ENCODE data around the gene SEMA4F.

Gene SEMA4F

GRCh38 chr2:74706741-74707140 is 52.7 kb downstream of the SEMA4F start:
- DNase-seq (ENCODE audit: low read depth): no peak

- no peak for DNase-seq (ENCODE audit: low read depth)
Measured at GRCh38 chr2:74707837-74708236, 53.8 kb downstream of the SEMA4F start.

GRCh38 chr2:74708296-74708695 is 54.2 kb downstream of the SEMA4F start:
- DNase-seq (ENCODE audit: low read depth): no peak

GRCh38 chr2:74708883-74709282 is 54.8 kb downstream of the SEMA4F start:
- peak; percentile 43 for DNase-seq (ENCODE audit: low read depth)

- DNase-seq (ENCODE audit: low read depth): no peak
Measured at GRCh38 chr2:74712223-74713053, 58.4 kb downstream of the SEMA4F start.

GRCh38 chr2:74714691-74715080 is 60.6 kb downstream of the SEMA4F start:
- DNase-seq (ENCODE audit: low read depth): peak; percentile 59

- DNase-seq (ENCODE audit: low read depth): peak; percentile 85
Measured at GRCh38 chr2:74715081-74715791, 61.2 kb downstream of the SEMA4F start.

GRCh38 chr2:74715880-74716279 is 61.8 kb downstream of the SEMA4F start:
- no peak for DNase-seq (ENCODE audit: low read depth)

GRCh38 chr2:74719066-74719465 is 65.0 kb downstream of the SEMA4F start:
- no peak for DNase-seq (ENCODE audit: low read depth)

- DNase-seq (ENCODE audit: low read depth): no peak
Measured at GRCh38 chr2:74721316-74721715, 67.3 kb downstream of the SEMA4F start.

- no peak for DNase-seq (ENCODE audit: low read depth)
Measured at GRCh38 chr2:74724496-74724895, 70.4 kb downstream of the SEMA4F start.

- no peak for DNase-seq (ENCODE audit: low read depth)
Measured at GRCh38 chr2:74725287-74725686, 71.2 kb downstream of the SEMA4F start.

- DNase-seq (ENCODE audit: low read depth): no peak
Measured at GRCh38 chr2:74728842-74729241, 74.8 kb downstream of the SEMA4F start.

GRCh38 chr2:74730530-74730929 is 76.5 kb downstream of the SEMA4F start:
- no peak for DNase-seq (ENCODE audit: low read depth)

Measured in ELR (cell line).